HEK293 (cell line): ENCODE measurements around the gene PDE10A.
A peak's percentile ranks its signal among the peaks of the same experiment; 100 is the strongest.

Experiments
- BCL6B ChIP-seq: fragments of 450-650 bp; formaldehyde crosslinking; IDR thresholded peaks from 2 replicates; pipeline ENCODE4 v1.5.1; 2017; ENCODE audit warnings: missing biosample characterization, missing genetic modification characterization
- EGR2 ChIP-seq: fragments of 450-650 bp; formaldehyde crosslinking; IDR thresholded peaks from 2 replicates; pipeline ENCODE4 v1.5.1; 2016; ENCODE audit warnings: low read depth, missing biosample characterization, missing genetic modification characterization
- KLF16 ChIP-seq: fragments of 450-650 bp; formaldehyde crosslinking; IDR thresholded peaks from 2 replicates; pipeline ENCODE4 v1.5.1; 2017; ENCODE audit warnings: missing biosample characterization, missing genetic modification characterization
- OSR2 ChIP-seq: fragments of 450-650 bp; formaldehyde crosslinking; IDR thresholded peaks from 2 replicates; pipeline ENCODE4 v1.5.1; 2016; ENCODE audit warnings: missing biosample characterization, missing genetic modification characterization
- PRDM4 ChIP-seq: fragments of 450-650 bp; formaldehyde crosslinking; IDR thresholded peaks from 2 replicates; pipeline ENCODE4 v1.5.1; 2017; ENCODE audit warnings: missing biosample characterization, missing genetic modification characterization
- RBAK ChIP-seq: fragments of 450-650 bp; formaldehyde crosslinking; IDR thresholded peaks from 2 replicates; pipeline ENCODE4 v1.5.1; 2016; ENCODE audit warnings: missing biosample characterization, missing genetic modification characterization
- TCF7L2 ChIP-seq: IDR thresholded peaks from 2 replicates; pipeline ENCODE4 v1.6.1; 2011; ENCODE audit warnings: low read depth, mild to moderate bottlenecking, inconsistent platforms, low read length, moderate library complexity, borderline replicate concordance
- TSHZ1 ChIP-seq: fragments of 450-650 bp; formaldehyde crosslinking; IDR thresholded peaks from 2 replicates; pipeline ENCODE4 v1.5.1; 2016; ENCODE audit warnings: missing biosample characterization, missing genetic modification characterization, borderline replicate concordance
- ZBTB10 ChIP-seq: fragments of 450-650 bp; formaldehyde crosslinking; IDR thresholded peaks from 2 replicates; pipeline ENCODE4 v1.5.1; 2016; ENCODE audit warnings: missing biosample characterization, missing genetic modification characterization
- ZBTB17 ChIP-seq: fragments of 450-650 bp; formaldehyde crosslinking; IDR thresholded peaks from 2 replicates; pipeline ENCODE4 v1.5.1; 2016; ENCODE audit warnings: missing biosample characterization, missing genetic modification characterization
- ZBTB20 ChIP-seq: fragments of 450-650 bp; formaldehyde crosslinking; IDR thresholded peaks from 2 replicates; pipeline ENCODE4 v1.5.1; 2016; ENCODE audit warnings: missing biosample characterization, missing genetic modification characterization
- ZNF10 ChIP-seq: fragments of 450-650 bp; formaldehyde crosslinking; IDR thresholded peaks from 2 replicates; pipeline ENCODE4 v1.5.1; 2017; ENCODE audit warnings: missing biosample characterization, missing genetic modification characterization
- ZNF280C ChIP-seq: fragments of 450-650 bp; formaldehyde crosslinking; IDR thresholded peaks from 2 replicates; pipeline ENCODE4 v1.5.1; 2016; ENCODE audit warnings: missing biosample characterization, missing genetic modification characterization
- ZNF426 ChIP-seq: fragments of 450-650 bp; formaldehyde crosslinking; IDR thresholded peaks from 2 replicates; pipeline ENCODE4 v1.5.1; 2017; ENCODE audit warnings: missing biosample characterization, missing genetic modification characterization, mild to moderate bottlenecking, inconsistent platforms, moderate library complexity
- ZNF521 ChIP-seq: fragments of 450-650 bp; formaldehyde crosslinking; IDR thresholded peaks from 2 replicates; pipeline ENCODE4 v1.5.1; 2017; ENCODE audit warnings: missing biosample characterization, mild to moderate bottlenecking, missing genetic modification characterization
- ZNF549 ChIP-seq: fragments of 450-650 bp; IDR thresholded peaks from 2 replicates; pipeline ENCODE4 v1.5.1; 2018; ENCODE audit warnings: missing biosample characterization, missing genetic modification characterization, mild to moderate bottlenecking, inconsistent platforms, moderate library complexity
- ZNF600 ChIP-seq: fragments of 450-650 bp; formaldehyde crosslinking; IDR thresholded peaks from 2 replicates; pipeline ENCODE4 v1.5.1; 2016; ENCODE audit warnings: missing biosample characterization, missing genetic modification characterization
- ZNF610 ChIP-seq: fragments of 450-650 bp; formaldehyde crosslinking; IDR thresholded peaks from 2 replicates; pipeline ENCODE4 v1.5.1; 2016; ENCODE audit warnings: missing biosample characterization, missing genetic modification characterization, borderline replicate concordance
- ZNF639 ChIP-seq: fragments of 450-650 bp; formaldehyde crosslinking; IDR thresholded peaks from 2 replicates; pipeline ENCODE4 v1.5.1; 2016; ENCODE audit warnings: missing biosample characterization, missing genetic modification characterization
- ZNF654 ChIP-seq: fragments of 450-650 bp; formaldehyde crosslinking; IDR thresholded peaks from 2 replicates; pipeline ENCODE4 v1.5.1; 2016; ENCODE audit warnings: low read depth, missing biosample characterization, missing genetic modification characterization
- ZNF692 ChIP-seq: fragments of 450-650 bp; formaldehyde crosslinking; IDR thresholded peaks from 2 replicates; pipeline ENCODE4 v1.5.1; 2016; ENCODE audit warnings: missing biosample characterization, missing genetic modification characterization
- ZSCAN16 ChIP-seq: fragments of 450-650 bp; formaldehyde crosslinking; IDR thresholded peaks from 2 replicates; pipeline ENCODE4 v1.5.1; 2016; ENCODE audit warnings: missing biosample characterization, missing genetic modification characterization
- ZSCAN23 ChIP-seq: fragments of 450-650 bp; formaldehyde crosslinking; IDR thresholded peaks from 2 replicates; pipeline ENCODE4 v1.5.1; 2016; ENCODE audit warnings: missing biosample characterization, missing genetic modification characterization

The PDE10A gene

GRCh38 chr6:165674155-165675029 is 11.4 kb upstream of the PDE10A start (continued):
- TF ChIP-seq ZNF280C (tag by site-specific recombination) (no peak), OSR2 (tag by site-specific recombination) (peak; percentile 93), ZSCAN23 (no peak), ZNF10 (tag by site-specific recombination) (peak; percentile 49; the same call in 1 of the 2 replicates), ZSCAN16 (tag by site-specific recombination) (no peak), KLF16 (tag by site-specific recombination) (0 out of 2 replicates have a peak, but pooled peaks have one; percentile 33), TSHZ1 (tag by site-specific recombination) (no peak; the same call in 1 of the 2 replicates), ZNF610 (tag by site-specific recombination) (peak; percentile 56; the same call in 1 of the 2 replicates), TCF7L2 (no peak), ZNF600 (0 out of 2 replicates have a peak, but pooled peaks have one; percentile 61), ZBTB17 (tag by site-specific recombination) (peak; percentile 97), PRDM4 (tag by site-specific recombination) (peak; percentile 86), ZNF521 (tag by site-specific recombination) (no peak), ZNF692 (tag by site-specific recombination) (peak; percentile 46), RBAK (tag by site-specific recombination) (no peak), ZBTB10 (no peak), ZNF654 (tag by site-specific recombination) (no peak), BCL6B (no peak), EGR2 (tag by site-specific recombination) (peak; percentile 69; the same call in 1 of the 2 replicates), ZNF549 (tag by site-specific recombination) (no peak), ZBTB20 (peak; percentile 57), ZNF639 (tag by site-specific recombination) (peak; percentile 60; the same call in 1 of the 2 replicates), ZNF426 (tag by site-specific recombination) (no peak)
